ENCODE results near the gene YLPM1. TPM values are rescaled to one million over a fixed set of nuclear protein-coding genes. Genes with fewer than 3 reads are reported as not detected.

The YLPM1 gene
- total RNA-seq, 2 experiments from 2014 or later, result 46.3 to 51.8 TPM

- Mint-ChIP-seq H3K27ac (no peak overlapping the region), H3K9me3 (no peaks in the 10 kb centered on the region), H3K36me3 (no peaks in the 10 kb centered on the region), H3K27me3 (no peaks in the 10 kb centered on the region), H3K4me3 (no peak overlapping the region), H3K4me1 (ENCODE audit: low read depth) (peaks cover 6% of the 10 kb centered on the region)
- intact Hi-C loops (cut with micrococcal nuclease), result no loop called here
- no peak for DNase-seq
- ChIA-PET CTCF (interaction anchor here (1.6 to 6.4 kb wide), 3 partner anchors 14 to 59 kb away, joined by 5 to 48 read pairs (median 10); no protein-coding TSS in a partner anchor), POLR2A (no interaction called here)
These were observed 84.0 kb downstream of the YLPM1 start for GRCh38 chr14:74846968-74847665.

GRCh38 chr14:74848768-74849167 is 85.7 kb downstream of the YLPM1 start:
- ChIA-PET CTCF (interaction anchor here (2.3 to 6.4 kb wide), 2 partner anchors 13 to 58 kb away, joined by 10 to 48 read pairs; no protein-coding TSS in a partner anchor), POLR2A (interaction anchor here (1.0 kb wide), 1 partner anchor 19 kb away, joined by 3 read pairs; no protein-coding TSS in a partner anchor)
- intact Hi-C loops (cut with micrococcal nuclease), result no loop called here
- Mint-ChIP-seq H3K9me3 (no peaks in the 10 kb centered on the region), H3K27me3 (no peaks in the 10 kb centered on the region), H3K4me1 (ENCODE audit: low read depth) (peaks cover 13% of the 10 kb centered on the region), H3K36me3 (no peaks in the 10 kb centered on the region), H3K4me3 (no peak overlapping the region), H3K27ac (no peak overlapping the region)
- DNase-seq, result no peak

- H3K36me3 Mint-ChIP-seq, result no peaks in the 10 kb centered on the region
- no peak overlapping the region for H3K4me3 Mint-ChIP-seq
- H3K27me3 Mint-ChIP-seq, result no peaks in the 10 kb centered on the region
- peaks cover 16% of the 10 kb centered on the region for H3K4me1 Mint-ChIP-seq (ENCODE audit: low read depth)
- ChIA-PET CTCF (interaction anchor here (1.0 to 14.1 kb wide), 3 partner anchors 9 to 53 kb away, joined by 3 to 499 read pairs (median 48); no protein-coding TSS in a partner anchor), POLR2A (interaction anchor here (1.7 kb wide), 1 partner anchor 90 kb away, joined by 5 read pairs; the partner anchor contains the start of gene YLPM1)
- H3K9me3 Mint-ChIP-seq, result no peaks in the 10 kb centered on the region
- intact Hi-C loops (cut with micrococcal nuclease), result no loop called here
- no peak overlapping the region for H3K27ac Mint-ChIP-seq
- DNase-seq, result no peak
These were observed 89.9 kb downstream of the YLPM1 start for GRCh38 chr14:74852922-74853530.

- CTCF ChIA-PET, result interaction anchor here (6.4 to 14.1 kb wide), 2 partner anchors 8 to 53 kb away, joined by 48 to 499 read pairs; no protein-coding TSS in a partner anchor
- intact Hi-C loops (cut with micrococcal nuclease), result no loop called here
- no peak overlapping the region for H3K4me3 Mint-ChIP-seq
- H3K27ac Mint-ChIP-seq, result no peak overlapping the region
- POLR2A ChIA-PET, result interaction anchor here (1.7 kb wide), 1 partner anchor 91 kb away, joined by 5 read pairs; the partner anchor contains the start of gene YLPM1
- H3K9me3 Mint-ChIP-seq, result no peaks in the 10 kb centered on the region
- no peaks in the 10 kb centered on the region for H3K36me3 Mint-ChIP-seq
- H3K4me1 Mint-ChIP-seq (ENCODE audit: low read depth), result peaks cover 16% of the 10 kb centered on the region
- H3K27me3 Mint-ChIP-seq, result no peaks in the 10 kb centered on the region
- DNase-seq, result no peak
These were observed 90.5 kb downstream of the YLPM1 start for GRCh38 chr14:74853581-74853980.

GRCh38 chr14:74855021-74855420 is 91.9 kb downstream of the YLPM1 start:
- POLR2A ChIA-PET, result no interaction called here
- Mint-ChIP-seq H3K4me3 (no peak overlapping the region), H3K9me3 (no peaks in the 10 kb centered on the region), H3K4me1 (ENCODE audit: low read depth) (peaks cover 16% of the 10 kb centered on the region), H3K36me3 (no peaks in the 10 kb centered on the region), H3K27me3 (no peaks in the 10 kb centered on the region), H3K27ac (no peak overlapping the region)
- intact Hi-C loops (cut with micrococcal nuclease), result no loop called here
- DNase-seq, result no peak
- CTCF ChIA-PET, result interaction anchor here (0.5 to 14.1 kb wide), 4 partner anchors 12 to 453 kb away, joined by 3 to 499 read pairs (median 5); no protein-coding TSS in a partner anchor

- POLR2A ChIA-PET, result no interaction called here
- no peak overlapping the region for H3K27ac Mint-ChIP-seq
- peaks cover 16% of the 10 kb centered on the region for H3K4me1 Mint-ChIP-seq (ENCODE audit: low read depth)
- H3K9me3 Mint-ChIP-seq, result no peaks in the 10 kb centered on the region
- intact Hi-C loops (cut with micrococcal nuclease), result no loop called here
- no peak for DNase-seq
- no peak overlapping the region for H3K4me3 Mint-ChIP-seq
- CTCF ChIA-PET, result interaction anchor here (1.0 to 14.1 kb wide), 2 partner anchors 50 to 232 kb away, joined by 3 to 499 read pairs; no protein-coding TSS in a partner anchor
- no peaks in the 10 kb centered on the region for H3K27me3 Mint-ChIP-seq
- no peaks in the 10 kb centered on the region for H3K36me3 Mint-ChIP-seq
These were observed 92.8 kb downstream of the YLPM1 start for GRCh38 chr14:74855945-74856344.

GRCh38 chr14:74856366-74856765 is 93.2 kb downstream of the YLPM1 start:
- Mint-ChIP-seq H3K36me3 (no peaks in the 10 kb centered on the region), H3K4me1 (ENCODE audit: low read depth) (peaks cover 16% of the 10 kb centered on the region), H3K27ac (no peak overlapping the region), H3K9me3 (no peaks in the 10 kb centered on the region), H3K27me3 (no peaks in the 10 kb centered on the region), H3K4me3 (no peak overlapping the region)
- POLR2A ChIA-PET, result interaction anchor here (0.5 kb wide), 1 partner anchor 17 kb away, joined by 3 read pairs; no protein-coding TSS in a partner anchor
- DNase-seq, result no peak
- intact Hi-C loops (cut with micrococcal nuclease), result no loop called here
- CTCF ChIA-PET, result interaction anchor here (1.0 to 14.1 kb wide), 3 partner anchors 24 to 232 kb away, joined by 3 to 499 read pairs (median 165); partner anchors contain the start of genes DLST and PROX2

GRCh38 chr14:74858022-74858421 is 94.9 kb downstream of the YLPM1 start:
- H3K27ac Mint-ChIP-seq, result no peak overlapping the region
- no peaks in the 10 kb centered on the region for H3K9me3 Mint-ChIP-seq
- ChIA-PET CTCF (interaction anchor here (0.8 to 14.1 kb wide), 8 partner anchors 10 to 249 kb away, joined by 3 to 499 read pairs (median 4); partner anchors contain the start of genes DLST, LTBP2 and PROX2), POLR2A (no interaction called here)
- no peak overlapping the region for H3K4me3 Mint-ChIP-seq
- DNase-seq, result no peak
- no peaks in the 10 kb centered on the region for H3K36me3 Mint-ChIP-seq
- peaks cover 11% of the 10 kb centered on the region for H3K4me1 Mint-ChIP-seq (ENCODE audit: low read depth)
- intact Hi-C loops (cut with micrococcal nuclease), result no loop called here
- H3K27me3 Mint-ChIP-seq, result no peaks in the 10 kb centered on the region

GRCh38 chr14:74859757-74860552 is 96.8 kb downstream of the YLPM1 start:
- Mint-ChIP-seq H3K4me3 (no peak overlapping the region), H3K27me3 (no peaks in the 10 kb centered on the region), H3K4me1 (ENCODE audit: low read depth) (no peaks in the 10 kb centered on the region), H3K9me3 (no peaks in the 10 kb centered on the region), H3K36me3 (no peaks in the 10 kb centered on the region), H3K27ac (no peak overlapping the region)
- ChIA-PET POLR2A (no interaction called here), CTCF (interaction anchor here (0.6 to 14.1 kb wide), 34 partner anchors 9 to 445 kb away, joined by 3 to 499 read pairs (median 5); partner anchors contain the start of genes ACYP1, DLST, EIF2B2 and PROX2)
- DNase-seq, result no peak
- intact Hi-C loops (cut with micrococcal nuclease), result loop anchor here (2.0 kb wide), 1 partner anchor 23 kb away; no protein-coding TSS in a partner anchor

- H3K4me3 Mint-ChIP-seq, result no peak overlapping the region
- CTCF ChIA-PET, result interaction anchor here (0.6 to 14.1 kb wide), 55 partner anchors 9 to 444 kb away, joined by 3 to 499 read pairs (median 4); partner anchors contain the start of genes ACYP1, DLST, EIF2B2 and LTBP2
These were observed 98.0 kb downstream of the YLPM1 start for GRCh38 chr14:74860899-74861733.

More at GRCh38 chr14:74860899-74861733, 98.0 kb downstream of the YLPM1 start:
- POLR2A ChIA-PET, result interaction anchor here (0.8 to 1.1 kb wide), 5 partner anchors 18 to 47 kb away, joined by 3 to 6 read pairs (median 4); partner anchors contain the start of gene DLST
- DNase-seq, result peak; percentile 94
- H3K4me1 Mint-ChIP-seq (ENCODE audit: low read depth), result peaks cover under 1% of the 10 kb centered on the region
- no peaks in the 10 kb centered on the region for H3K36me3 Mint-ChIP-seq
- H3K9me3 Mint-ChIP-seq, result no peaks in the 10 kb centered on the region
- H3K27ac Mint-ChIP-seq, result no peak overlapping the region
- intact Hi-C loops (cut with micrococcal nuclease), result loop anchor here (1.0 to 2.0 kb wide), 3 partner anchors 22 to 227 kb away; no protein-coding TSS in a partner anchor
- no peaks in the 10 kb centered on the region for H3K27me3 Mint-ChIP-seq

All from activated CD4-positive, alpha-beta memory T cell treated with anti-CD3 and anti-CD28 coated beads for 36 hours (primary cell).